CD4-positive, alpha-beta T cell treated with Interferon alpha-2 for 1 hour (primary cell): ENCODE results near the gene TRIM3.
"Not testable (repeated sequence)": the region's sequence is repeated elsewhere in the genome, so short reads cannot be mapped to it uniquely, and the experiment has no call there.

Experiments used
- DNase-seq, 2 donors: peaks; one replicate each; pipeline ENCODE4 v3.0.0-alpha.2; 2020 to 2022

The TRIM3 gene

GRCh38 chr11:6473451-6474412, at the start of gene TRIM3:
Gene TRIM3 (minus strand): TSS chr11:6473941. CDS start chr11:6465695, 8,246 bp downstream.
- DNase-seq: peak; percentile 80 to 83

- DNase-seq: no peak
These were observed 49.5 kb upstream of the TRIM3 start for GRCh38 chr11:6523253-6523652.

GRCh38 chr11:6521946-6522345, 48.2 kb upstream of the TRIM3 start:
- DNase-seq: not testable (repeated sequence)

DNA sequence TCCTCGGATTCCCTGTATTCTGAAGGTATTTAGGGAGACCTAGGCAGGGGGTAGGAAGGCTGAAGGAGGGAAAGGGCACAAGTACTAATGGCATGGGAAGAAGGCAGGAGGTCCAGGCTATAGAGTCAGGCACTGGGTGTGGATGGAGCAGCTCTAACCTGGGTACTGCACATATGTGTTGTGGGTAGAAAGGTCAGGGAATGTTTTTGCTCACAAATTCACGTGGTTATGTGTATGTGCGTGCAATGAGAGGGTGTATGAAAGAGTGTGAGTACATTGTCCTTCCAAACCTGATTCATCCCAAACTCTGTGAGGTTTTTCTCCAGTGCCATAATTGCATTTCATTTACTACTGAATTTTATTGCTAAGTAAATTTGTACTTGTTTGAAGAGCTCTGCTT, 46.5 kb upstream of the TRIM3 start:
- no peak for DNase-seq

- no peak for DNase-seq
These were observed 43.1 kb upstream of the TRIM3 start for GRCh38 chr11:6516865-6517264.

- DNase-seq: peak in 1 of 2 donors; percentile 55
These were observed 32.0 kb upstream of the TRIM3 start for GRCh38 chr11:6505577-6506240.

DNA sequence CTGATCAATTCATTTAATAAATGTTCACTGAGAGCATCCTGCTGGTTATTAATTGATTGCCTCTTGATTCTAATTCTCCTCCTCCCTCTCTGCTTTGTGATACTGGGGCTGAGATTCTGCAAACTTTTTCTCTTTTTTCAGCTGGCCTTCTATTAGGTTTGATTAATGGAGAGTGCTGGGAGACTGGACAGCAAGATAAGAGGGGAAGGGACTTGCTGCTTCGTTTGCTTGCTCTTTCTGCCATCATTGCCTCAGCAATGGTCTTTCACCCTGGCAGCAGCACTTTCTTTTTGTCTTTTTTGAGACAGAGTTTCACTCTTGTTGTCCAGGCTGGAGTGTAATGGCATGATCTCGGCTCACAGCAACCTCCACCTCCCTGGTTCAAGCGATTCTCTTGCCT, 30.4 kb upstream of the TRIM3 start:
- no peak for DNase-seq

DNA sequence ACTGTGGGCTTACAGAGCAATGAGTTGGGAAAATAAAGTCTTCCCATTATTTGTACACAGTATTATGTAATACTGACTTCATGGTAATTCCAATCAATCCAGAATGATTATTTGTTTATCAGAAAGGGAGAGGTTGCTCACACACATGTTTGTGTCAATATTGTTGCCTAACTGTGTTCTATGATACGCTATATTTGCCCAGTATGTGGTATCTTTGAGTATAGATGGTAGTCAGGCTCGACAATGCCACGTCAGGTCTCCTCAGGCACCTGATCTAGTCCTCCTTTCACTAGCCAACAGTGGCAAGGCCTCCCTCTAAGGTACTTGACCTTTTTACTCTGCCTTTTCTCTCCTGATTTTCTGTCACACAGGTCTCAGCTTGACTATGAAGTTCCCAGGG, 28.6 kb upstream of the TRIM3 start:
- DNase-seq: no peak

- DNase-seq: no peak
These were observed 24.8 kb upstream of the TRIM3 start for GRCh38 chr11:6498544-6498943.

DNA sequence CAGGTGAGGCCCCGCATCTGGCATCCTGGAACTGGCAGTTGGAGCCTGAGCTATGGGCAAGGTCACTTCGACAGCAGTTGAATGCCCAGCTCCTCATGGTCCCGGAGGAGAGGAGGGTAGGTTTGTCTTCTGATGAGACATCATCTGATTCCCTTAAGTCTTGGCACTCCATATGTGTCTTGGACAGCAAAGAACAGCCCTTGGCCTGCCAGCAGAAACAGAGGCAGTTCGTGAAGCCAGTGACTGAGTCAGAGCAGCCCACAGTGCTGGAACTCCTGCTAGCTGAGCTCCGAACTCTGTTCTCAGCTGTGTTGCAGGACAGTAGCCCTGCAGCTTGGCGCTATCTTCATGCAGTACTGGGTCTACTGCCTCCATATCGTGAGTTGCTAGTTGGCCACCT, 24.4 kb upstream of the TRIM3 start:
- no peak for DNase-seq

DNA sequence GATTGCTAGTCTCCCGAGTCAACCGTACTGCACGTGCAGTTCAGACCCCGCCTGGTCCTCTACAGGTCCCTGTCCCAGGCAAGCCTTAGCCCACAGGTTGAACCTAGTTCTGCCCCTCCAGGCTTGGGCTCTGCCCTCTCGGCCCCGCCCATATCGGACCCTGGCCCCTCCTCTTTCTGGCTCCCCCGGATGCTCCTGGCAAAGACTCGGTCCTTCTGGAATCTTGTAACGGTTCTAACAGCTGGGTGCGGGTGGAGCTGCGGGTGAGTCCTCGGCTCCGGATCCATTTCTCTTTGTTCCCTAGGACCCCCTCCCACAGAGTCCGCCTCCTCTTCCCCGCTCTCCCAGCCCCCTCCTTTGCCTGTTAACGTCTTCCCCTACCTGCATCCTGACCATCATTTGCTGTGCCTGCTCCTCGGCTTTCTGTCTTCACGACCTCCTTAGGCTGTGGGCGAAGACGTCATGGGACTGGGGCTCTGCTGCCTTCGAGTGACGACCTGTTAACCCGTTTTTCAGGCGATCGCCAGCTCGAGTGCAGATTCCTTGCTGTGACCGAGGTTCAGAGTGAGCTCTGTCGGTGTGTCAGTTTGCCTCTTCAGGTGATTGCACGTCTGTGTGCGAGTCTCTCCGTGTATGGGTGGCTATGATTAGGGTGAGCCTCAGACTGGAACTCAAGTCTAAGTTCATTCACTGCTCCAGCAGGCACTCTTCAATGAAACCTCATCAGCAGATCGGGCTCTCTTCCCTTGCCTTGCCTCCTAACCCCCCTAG, 23.5 kb upstream of the TRIM3 start, which contains the start of gene DNHD1:
Gene DNHD1 (plus strand): TSS at position 212 of the 771 bp plus-strand sequence. CDS start 936 bp downstream, outside the sequence.
- no peak for DNase-seq

- DNase-seq: no peak
These were observed 15.6 kb upstream of the TRIM3 start for GRCh38 chr11:6489306-6489705.

GRCh38 chr11:6488821-6489220, 15.1 kb upstream of the TRIM3 start:
- no peak for DNase-seq

- no peak for DNase-seq
These were observed 14.6 kb upstream of the TRIM3 start for GRCh38 chr11:6488342-6488741.

DNA sequence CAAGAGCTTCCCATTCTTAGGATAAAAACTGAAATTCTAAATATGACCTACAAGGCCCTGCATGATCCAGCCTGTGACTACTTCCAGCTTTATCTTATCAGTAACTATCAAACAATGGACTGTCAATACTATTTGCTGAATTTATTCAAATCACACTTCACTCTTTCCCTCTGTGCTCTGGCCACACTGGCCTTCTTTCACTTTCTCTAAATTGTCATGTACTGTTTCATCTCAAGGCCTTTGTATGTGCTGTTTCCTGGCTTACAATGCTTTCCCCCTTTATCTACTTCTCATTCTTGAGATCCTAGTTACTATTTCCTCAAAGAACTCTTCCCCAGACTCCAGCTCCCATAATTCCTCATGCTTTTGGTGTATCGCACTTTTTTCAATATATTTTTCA, 13.2 kb upstream of the TRIM3 start:
- DNase-seq: no peak

DNA sequence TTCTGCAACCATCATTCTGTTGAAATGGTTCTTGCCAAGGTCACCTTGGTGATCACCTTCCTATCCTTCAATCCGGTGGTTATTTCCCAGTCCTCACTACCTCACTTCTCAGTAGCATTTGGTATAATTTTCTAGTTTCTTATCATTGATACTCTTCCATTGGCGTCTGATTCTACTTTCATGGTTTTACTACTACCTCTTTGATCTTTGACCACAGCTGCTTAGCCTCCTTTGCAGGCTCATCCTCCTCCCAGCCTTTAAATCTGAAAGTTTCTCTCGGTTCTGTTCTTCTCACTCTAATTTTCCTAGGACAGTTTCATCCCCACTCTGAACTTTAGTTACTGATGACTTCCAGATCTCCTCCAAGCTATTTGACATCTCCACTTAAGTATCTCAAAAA, 12.5 kb upstream of the TRIM3 start:
- DNase-seq: no peak

DNA sequence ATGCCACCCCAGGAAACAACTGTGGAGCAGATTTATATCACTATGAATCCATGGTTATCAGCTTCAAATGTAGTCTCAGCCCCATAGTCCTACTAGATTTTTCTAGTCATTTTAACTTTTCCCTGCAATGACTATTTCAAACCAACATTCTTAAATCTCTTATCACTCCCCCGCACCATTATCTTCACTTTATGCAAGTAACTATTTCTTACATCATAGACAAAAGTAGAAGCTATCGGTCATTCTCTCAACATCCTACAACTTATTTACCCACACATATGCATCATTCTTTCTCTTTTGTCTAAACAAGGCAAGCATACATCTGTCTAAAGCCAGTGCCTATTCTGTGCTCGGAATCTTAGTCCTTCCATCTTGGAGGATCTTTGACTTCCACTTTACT, 11.9 kb upstream of the TRIM3 start:
- no peak for DNase-seq

DNA sequence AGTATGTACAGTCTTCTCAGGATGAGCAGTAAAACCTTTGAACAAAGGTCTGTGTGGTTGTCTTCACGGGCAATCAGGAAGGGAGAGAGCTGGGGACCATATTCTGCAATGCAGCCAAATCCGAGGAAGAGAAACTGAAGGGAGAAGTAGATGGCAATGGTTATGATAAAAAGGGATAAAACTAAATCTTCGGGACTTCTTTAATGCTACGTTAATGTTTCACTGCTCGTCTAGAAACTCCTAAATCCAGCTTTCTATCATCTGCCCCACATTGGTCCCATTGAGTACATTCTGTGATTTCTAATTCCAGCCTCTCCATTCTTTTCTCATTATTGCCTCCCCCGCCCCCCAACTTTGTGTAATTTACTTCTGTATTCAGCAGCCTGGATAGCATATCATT, 9.3 kb upstream of the TRIM3 start:
- DNase-seq: no peak

- DNase-seq: no peak
These were observed 8.7 kb upstream of the TRIM3 start for GRCh38 chr11:6482441-6482840.

DNA sequence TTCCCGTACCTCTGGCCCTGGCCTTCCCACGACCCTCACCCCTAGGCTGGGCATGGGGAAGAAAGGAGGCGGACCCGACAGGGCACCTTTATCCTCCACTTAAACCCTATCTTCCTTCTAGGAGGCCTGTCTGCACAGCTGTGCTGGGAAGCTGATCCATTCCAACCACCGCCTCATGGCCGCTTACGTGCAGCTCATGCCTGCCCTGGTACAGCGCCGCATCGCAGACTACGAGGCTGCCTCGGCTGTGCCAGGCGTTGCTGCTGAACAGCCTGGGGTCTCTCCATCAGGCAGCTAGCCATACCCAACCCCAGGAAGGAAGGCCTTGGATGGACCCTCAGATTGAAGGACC, 8.2 kb upstream of the TRIM3 start:
- DNase-seq: no peak

DNA sequence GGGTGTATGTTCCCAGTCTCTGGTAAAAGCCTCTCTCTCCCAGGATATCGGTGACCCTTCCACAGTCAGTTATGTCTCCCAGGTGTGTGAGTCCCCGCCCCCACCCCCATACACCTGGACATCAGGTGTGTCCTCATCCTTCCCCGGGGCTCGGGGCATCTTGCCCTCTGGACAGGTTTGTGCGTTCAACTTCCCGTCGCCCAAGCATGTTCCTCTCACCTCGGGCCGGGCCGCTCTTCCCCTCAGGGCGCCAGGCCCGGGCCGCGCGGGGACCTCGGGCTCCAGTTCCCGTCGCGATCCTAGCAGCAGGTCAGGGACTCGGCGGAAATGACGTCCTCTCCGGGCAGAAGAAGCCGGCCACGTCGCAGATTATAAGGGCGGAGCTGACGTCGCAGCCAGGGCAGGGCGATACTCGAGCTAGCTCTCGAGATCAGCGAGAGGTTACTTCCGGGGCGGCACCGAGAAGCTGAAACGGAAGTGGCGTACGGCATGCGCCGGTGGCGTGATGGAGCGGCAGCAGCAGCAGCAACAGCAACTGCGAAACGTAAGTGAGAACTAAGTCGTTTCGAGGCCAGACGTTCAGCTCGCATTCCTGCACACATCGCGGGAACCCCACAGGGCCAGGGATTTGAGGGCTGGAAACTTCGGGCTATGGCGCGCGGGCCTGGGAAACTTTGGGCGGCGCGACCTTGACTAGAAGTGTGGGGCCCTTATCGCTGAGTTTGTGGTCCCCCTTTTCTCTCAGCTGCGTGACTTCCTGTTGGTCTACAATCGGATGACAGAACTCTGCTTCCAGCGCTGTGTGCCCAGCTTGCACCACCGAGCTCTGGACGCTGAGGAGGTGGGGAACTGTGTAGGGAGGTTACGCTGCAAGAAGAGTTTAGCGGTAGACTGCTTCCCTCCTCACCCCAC, 7.5 kb upstream of the TRIM3 start, which contains the start of the genes ARFIP2 and TIMM10B:
Gene ARFIP2 (minus strand): TSS at position 320 of the 912 bp plus-strand sequence. CDS start 910 bp downstream, outside the sequence.
Gene TIMM10B (plus strand): TSS at position 490 of the 912 bp plus-strand sequence. CDS start 16 bp downstream, at position 506.
- peak; percentile 97 for DNase-seq
